ENCODE measurements around the gene SAP30BP.

GRCh38 chr17:75742337-75742736 is 75.2 kb downstream of the SAP30BP start:
- TF ChIP-seq EGR1 (IDR thresholded peaks at IDR 0.05; ENCODE audit: borderline replicate concordance, low read depth, low read length) (no peak), YY1 (IDR thresholded peaks at IDR 0.05; ENCODE audit: low read depth, low read length) (no peak), CHD2 (IDR thresholded peaks at IDR 0.05; ENCODE audit: low read length) (no peak), ZNF274 (IDR thresholded peaks at IDR 0.05; ENCODE audit: borderline replicate concordance, extremely low read depth, low read length) (no peak), CBX8 (IDR thresholded peaks at IDR 0.05; ENCODE audit: borderline replicate concordance, low read depth, low read length) (no peak), CTCF (IDR thresholded peaks at IDR 0.05; ENCODE audit: control extremely low read depth in 1 of 3, insufficient read depth in 1 of 3, low read depth in 1 of 3, low read length in 3 of 3) (no peak), POLR2AphosphoS5 (IDR thresholded peaks at IDR 0.05; ENCODE audit: low read depth, low read length) (no peak), POU5F1 (IDR thresholded peaks at IDR 0.05; ENCODE audit: low read depth, low read length) (no peak)
- TF ChIP-seq, protein P1, sequence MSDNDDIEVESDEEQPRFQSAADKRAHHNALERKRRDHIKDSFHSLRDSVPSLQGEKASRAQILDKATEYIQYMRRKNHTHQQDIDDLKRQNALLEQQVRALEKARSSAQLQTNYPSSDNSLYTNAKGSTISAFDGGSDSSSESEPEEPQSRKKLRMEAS (IDR thresholded peaks at IDR 0.05), result no peak

Data from H1 (cell line).